Measurements from ENCODE around the gene HNRNPM.

DNA sequence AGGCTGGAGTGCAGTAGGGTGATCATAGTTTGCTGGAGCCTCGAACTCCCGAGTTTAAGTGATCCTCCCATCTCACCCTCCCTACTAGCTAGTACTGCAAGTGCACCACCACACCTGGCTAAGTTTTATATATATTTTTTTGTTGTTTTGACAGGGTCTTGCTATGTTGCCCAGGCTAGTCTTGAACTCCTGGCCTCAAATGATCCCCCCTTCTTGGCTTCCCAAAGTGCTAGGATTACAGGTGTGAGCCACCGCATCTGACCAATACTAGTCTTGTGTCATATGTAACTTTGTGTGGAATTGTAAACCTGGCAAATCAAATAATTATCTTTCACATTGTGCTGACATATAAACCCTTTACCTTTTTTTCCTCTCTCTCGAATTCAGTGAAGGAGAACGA, 10.2 kb downstream of the HNRNPM start:
- TF ChIP-seq, protein P1, sequence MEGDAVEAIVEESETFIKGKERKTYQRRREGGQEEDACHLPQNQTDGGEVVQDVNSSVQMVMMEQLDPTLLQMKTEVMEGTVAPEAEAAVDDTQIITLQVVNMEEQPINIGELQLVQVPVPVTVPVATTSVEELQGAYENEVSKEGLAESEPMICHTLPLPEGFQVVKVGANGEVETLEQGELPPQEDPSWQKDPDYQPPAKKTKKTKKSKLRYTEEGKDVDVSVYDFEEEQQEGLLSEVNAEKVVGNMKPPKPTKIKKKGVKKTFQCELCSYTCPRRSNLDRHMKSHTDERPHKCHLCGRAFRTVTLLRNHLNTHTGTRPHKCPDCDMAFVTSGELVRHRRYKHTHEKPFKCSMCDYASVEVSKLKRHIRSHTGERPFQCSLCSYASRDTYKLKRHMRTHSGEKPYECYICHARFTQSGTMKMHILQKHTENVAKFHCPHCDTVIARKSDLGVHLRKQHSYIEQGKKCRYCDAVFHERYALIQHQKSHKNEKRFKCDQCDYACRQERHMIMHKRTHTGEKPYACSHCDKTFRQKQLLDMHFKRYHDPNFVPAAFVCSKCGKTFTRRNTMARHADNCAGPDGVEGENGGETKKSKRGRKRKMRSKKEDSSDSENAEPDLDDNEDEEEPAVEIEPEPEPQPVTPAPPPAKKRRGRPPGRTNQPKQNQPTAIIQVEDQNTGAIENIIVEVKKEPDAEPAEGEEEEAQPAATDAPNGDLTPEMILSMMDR (IDR thresholded peaks at IDR 0.05): no peak
- TF ChIP-seq POLR2A (IDR thresholded peaks at IDR 0.05): no peak
